Parathyroid adenoma (tissue), 2 donors: ENCODE measurements around the gene MAJIN.

ENCODE experiments used
- H2AFZ ChIP-seq: fragments of 300-600 bp; sonication (generic); one replicate; pipeline ENCODE4 v1.7.0; 2017; ENCODE audit warnings: antibody characterized with exemption, mild to moderate bottlenecking
- H3K27ac ChIP-seq: fragments of 300-600 bp; sonication (generic); one replicate; pipeline ENCODE4 v1.7.0; 2017
- H3K27me3 ChIP-seq: fragments of 300-600 bp; sonication (generic); one replicate; pipeline ENCODE4 v1.7.0; 2017; ENCODE audit warnings: low read length; ENCODE audit not compliant: control insufficient read depth, insufficient read depth
- H3K36me3 ChIP-seq: fragments of 300-600 bp; sonication (generic); one replicate; pipeline ENCODE4 v1.7.0; 2017; ENCODE audit warnings: low read length; ENCODE audit not compliant: control insufficient read depth, insufficient read depth
- H3K4me1 ChIP-seq: fragments of 300-600 bp; sonication (generic); one replicate; pipeline ENCODE4 v1.7.0; 2017; ENCODE audit warnings: control low read depth
- H3K4me2 ChIP-seq: fragments of 300-600 bp; sonication (generic); one replicate; pipeline ENCODE4 v1.7.0; 2017; ENCODE audit warnings: low read length
- H3K4me3 ChIP-seq: fragments of 300-600 bp; sonication (generic); one replicate; pipeline ENCODE4 v1.7.0; 2017; ENCODE audit warnings: low read depth, low read length
- H3K79me2 ChIP-seq: fragments of 300-600 bp; sonication (generic); one replicate; pipeline ENCODE4 v1.7.0; 2017; ENCODE audit warnings: control low read depth
- H3K9ac ChIP-seq: fragments of 300-600 bp; sonication (generic); one replicate; pipeline ENCODE4 v1.7.0; 2017; ENCODE audit warnings: mild to moderate bottlenecking
- H3K9me3 ChIP-seq: fragments of 300-600 bp; sonication (generic); one replicate; pipeline ENCODE4 v1.7.0; 2017; ENCODE audit warnings: low read length; ENCODE audit not compliant: control insufficient read depth
- TF ChIP-seq, protein P1 (sequence below): fragments of 300-600 bp; sonication (generic); IDR thresholded peaks from one replicate; pipeline ENCODE4 v1.7.0; 2017; ENCODE audit warnings: antibody characterized with exemption, mild to moderate bottlenecking
- donor health status: primary hyperparathyroidism.

The MAJIN gene

DNA sequence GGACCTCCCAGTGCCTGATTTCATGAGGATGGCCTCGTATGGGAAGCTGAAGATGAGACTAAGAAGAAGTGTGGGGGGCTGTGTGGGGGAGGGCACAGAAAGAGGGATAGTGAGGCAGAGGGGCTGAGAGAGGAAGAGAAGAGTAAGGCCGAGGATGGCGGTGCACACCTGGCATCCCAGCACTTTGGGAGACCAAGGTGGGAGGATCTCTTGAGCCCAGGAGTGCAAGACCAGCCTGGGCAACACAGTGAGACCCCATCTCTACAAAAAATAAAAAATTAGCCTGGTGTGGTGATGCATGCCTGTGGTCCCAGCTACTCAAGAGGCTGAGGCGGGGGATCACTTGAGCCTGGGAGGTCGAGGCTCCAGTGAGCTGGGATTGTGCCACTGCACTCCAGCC, 80.0 kb downstream of the MAJIN start:
- Histone ChIP-seq H3K79me2 (no peaks in the 10 kb centered on the region), H3K4me2 (no peak overlapping the region), H3K9ac (no peak overlapping the region), H3K36me3 (no peaks in the 10 kb centered on the region), H3K9me3 (no peaks in the 10 kb centered on the region), H3K27me3 (no peaks in the 10 kb centered on the region), H3K4me3 (no peak overlapping the region), H3K4me1 (no peaks in the 10 kb centered on the region), H2AFZ (no peak overlapping the region), H3K27ac (no peak overlapping the region)
- TF ChIP-seq, protein P1, sequence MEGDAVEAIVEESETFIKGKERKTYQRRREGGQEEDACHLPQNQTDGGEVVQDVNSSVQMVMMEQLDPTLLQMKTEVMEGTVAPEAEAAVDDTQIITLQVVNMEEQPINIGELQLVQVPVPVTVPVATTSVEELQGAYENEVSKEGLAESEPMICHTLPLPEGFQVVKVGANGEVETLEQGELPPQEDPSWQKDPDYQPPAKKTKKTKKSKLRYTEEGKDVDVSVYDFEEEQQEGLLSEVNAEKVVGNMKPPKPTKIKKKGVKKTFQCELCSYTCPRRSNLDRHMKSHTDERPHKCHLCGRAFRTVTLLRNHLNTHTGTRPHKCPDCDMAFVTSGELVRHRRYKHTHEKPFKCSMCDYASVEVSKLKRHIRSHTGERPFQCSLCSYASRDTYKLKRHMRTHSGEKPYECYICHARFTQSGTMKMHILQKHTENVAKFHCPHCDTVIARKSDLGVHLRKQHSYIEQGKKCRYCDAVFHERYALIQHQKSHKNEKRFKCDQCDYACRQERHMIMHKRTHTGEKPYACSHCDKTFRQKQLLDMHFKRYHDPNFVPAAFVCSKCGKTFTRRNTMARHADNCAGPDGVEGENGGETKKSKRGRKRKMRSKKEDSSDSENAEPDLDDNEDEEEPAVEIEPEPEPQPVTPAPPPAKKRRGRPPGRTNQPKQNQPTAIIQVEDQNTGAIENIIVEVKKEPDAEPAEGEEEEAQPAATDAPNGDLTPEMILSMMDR, result no peak

DNA sequence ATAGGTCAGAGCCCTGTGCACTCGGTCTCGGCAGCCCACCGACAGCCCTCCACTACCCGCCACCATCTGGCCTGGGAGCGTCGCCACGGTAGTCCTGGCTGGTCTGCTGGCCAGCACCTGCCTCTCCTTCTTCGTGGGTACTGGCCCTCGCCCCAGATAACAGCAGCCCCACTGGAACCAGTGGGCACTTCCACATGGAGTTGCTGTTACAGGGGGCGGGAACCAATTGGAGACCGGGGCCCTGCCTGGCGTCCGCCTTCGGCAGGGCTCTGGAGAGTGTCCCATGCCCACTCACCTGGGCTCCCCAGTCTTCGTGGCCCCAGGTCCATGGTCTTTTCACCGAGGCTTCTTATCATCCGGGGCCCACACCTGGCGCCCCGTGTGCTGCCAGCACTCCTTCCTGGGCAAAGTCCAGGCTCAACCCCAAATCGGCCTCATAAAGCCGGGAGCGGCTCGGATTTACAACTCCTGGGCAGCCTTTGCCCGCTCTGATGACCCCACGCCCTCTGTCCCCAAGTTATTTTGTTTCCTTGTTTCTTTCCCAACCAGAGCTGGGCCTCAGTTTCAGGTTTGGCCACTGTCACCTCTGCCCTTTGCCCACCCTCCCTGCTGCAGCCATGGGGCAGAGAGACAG, 80.6 kb downstream of the MAJIN start:
- no peaks in the 10 kb centered on the region for H3K9me3 ChIP-seq
- H3K27ac ChIP-seq, result no peak overlapping the region
- H3K79me2 ChIP-seq, result no peaks in the 10 kb centered on the region
- no peaks in the 10 kb centered on the region for H3K4me1 ChIP-seq
- H3K4me3 ChIP-seq, result no peak overlapping the region
- no peak overlapping the region for H3K4me2 ChIP-seq
- no peaks in the 10 kb centered on the region for H3K36me3 ChIP-seq
- H3K9ac ChIP-seq, result no peak overlapping the region
- TF ChIP-seq, protein P1, result no peak
- H3K27me3 ChIP-seq, result no peaks in the 10 kb centered on the region
- H2AFZ ChIP-seq, result no peak overlapping the region

DNA sequence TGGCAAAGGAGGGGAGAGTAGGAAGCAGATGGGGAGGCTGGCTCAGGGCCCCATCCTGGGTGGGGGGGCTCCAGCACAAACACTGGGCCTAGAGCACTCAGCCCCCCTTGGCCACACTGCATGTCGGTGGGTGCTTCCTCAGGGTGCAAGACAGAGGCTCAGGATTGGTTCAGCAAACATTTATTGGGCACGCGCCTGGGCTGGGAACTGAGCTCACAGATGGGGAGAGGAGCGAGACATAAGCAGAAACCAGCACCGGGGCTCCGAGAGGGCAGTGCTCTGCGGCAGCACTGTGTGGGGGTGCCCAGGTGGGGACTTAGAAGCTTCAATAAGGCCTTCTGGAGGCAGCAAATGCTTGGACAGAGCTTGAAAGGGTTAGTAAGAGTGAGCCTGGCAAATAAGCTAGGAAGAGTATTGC, 81.4 kb downstream of the MAJIN start:
- no peak overlapping the region for H3K4me3 ChIP-seq
- H2AFZ ChIP-seq, result no peak overlapping the region
- H3K27ac ChIP-seq, result no peak overlapping the region
- H3K36me3 ChIP-seq, result no peaks in the 10 kb centered on the region
- TF ChIP-seq, protein P1, result no peak
- no peaks in the 10 kb centered on the region for H3K27me3 ChIP-seq
- no peaks in the 10 kb centered on the region for H3K79me2 ChIP-seq
- H3K4me1 ChIP-seq, result no peaks in the 10 kb centered on the region
- no peak overlapping the region for H3K4me2 ChIP-seq
- H3K9ac ChIP-seq, result no peak overlapping the region
- H3K9me3 ChIP-seq, result no peaks in the 10 kb centered on the region

DNA sequence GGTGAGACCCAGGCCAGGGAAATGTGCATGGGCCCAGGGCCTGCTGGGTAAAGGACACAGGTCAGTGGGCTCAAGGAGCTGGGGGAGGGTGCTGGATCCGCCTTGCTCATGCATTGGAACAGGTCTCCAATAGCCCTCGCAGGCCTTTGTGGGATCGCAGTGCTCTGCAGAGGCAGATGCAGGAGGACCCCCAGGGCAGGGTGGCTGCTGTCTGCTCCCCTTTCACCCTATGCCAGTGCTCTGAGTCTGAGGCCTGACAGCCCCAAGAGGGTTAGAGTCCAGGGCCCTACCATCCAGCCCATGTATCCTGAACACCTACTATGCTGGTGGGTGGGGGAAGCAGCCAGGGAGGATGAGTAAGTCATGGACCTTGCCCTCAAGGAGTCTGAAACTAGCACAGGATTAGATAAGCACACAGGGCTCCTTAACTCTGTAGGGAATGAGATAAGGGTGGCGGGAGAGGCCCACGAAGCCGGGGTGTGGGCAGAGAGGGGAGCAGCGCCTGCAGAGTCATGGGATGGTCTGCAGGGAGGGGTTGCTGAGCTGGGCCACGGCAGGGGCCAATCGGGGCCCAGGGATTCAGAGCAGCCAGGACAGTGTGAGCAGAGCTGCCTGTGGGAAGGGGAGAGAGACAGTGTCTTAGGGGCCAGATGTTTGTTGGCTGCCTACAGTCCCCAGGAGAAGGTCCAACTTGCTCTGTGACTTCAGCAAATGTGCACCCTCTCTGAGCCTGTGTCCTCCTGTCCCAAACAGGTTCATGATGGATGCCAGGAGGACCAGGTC, 83.0 kb downstream of the MAJIN start:
- Histone ChIP-seq H3K4me3 (no peak overlapping the region), H3K36me3 (no peaks in the 10 kb centered on the region), H3K79me2 (no peaks in the 10 kb centered on the region), H3K9me3 (no peaks in the 10 kb centered on the region), H3K4me1 (no peaks in the 10 kb centered on the region), H3K4me2 (no peak overlapping the region), H3K27ac (no peak overlapping the region), H3K9ac (no peak overlapping the region), H3K27me3 (no peaks in the 10 kb centered on the region), H2AFZ (no peak overlapping the region)
- TF ChIP-seq, protein P1, result no peak

DNA sequence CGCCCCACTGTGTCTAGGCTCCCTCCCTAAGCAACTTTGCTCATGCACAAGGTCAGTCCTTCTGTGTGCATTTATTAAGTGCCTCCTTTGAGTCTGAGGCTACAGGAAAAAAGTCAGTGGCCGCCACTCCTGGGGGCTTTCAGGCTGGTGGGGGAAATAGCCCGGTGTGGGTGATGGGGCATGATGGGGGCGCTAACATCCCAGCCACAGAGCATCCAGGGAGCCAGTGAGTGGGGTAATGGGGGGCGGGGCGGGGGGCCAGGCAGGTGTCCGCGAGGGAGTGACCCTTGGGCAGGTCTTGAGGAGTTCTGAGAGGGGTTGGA, 83.5 kb downstream of the MAJIN start:
- Histone ChIP-seq H3K9me3 (no peaks in the 10 kb centered on the region), H3K4me1 (no peaks in the 10 kb centered on the region), H3K4me3 (no peak overlapping the region), H3K36me3 (no peaks in the 10 kb centered on the region), H3K27me3 (no peaks in the 10 kb centered on the region), H3K4me2 (peak overlapping the region; percentile 35), H3K9ac (no peak overlapping the region), H3K27ac (no peak overlapping the region), H3K79me2 (no peaks in the 10 kb centered on the region), H2AFZ (peak overlapping the region; percentile 80)
- TF ChIP-seq, protein P1, result no peak
